GM23248 (cell line): ENCODE data around the gene DNM1. TPM values are rescaled to one million over a fixed set of nuclear protein-coding genes. Genes with fewer than 3 reads are reported as not detected.
A peak's percentile ranks its signal among the peaks of the same experiment; 100 is the strongest.
"Not testable (repeated sequence)": the region's sequence is repeated elsewhere in the genome, so short reads cannot be mapped to it uniquely, and the experiment has no call there.

Source experiments
- DNase-seq: peaks from one replicate; pipeline ENCODE4 v3.0.0-alpha.2; 2015
- H2AFZ ChIP-seq: fragments of 200-600 bp; sonication (generic); 2 replicates; pipeline ENCODE4 v1.6.1; 2016; ENCODE audit warnings: antibody characterized with exemption
- H3F3A ChIP-seq: fragments of 200-600 bp; sonication (generic); 2 replicates; pipeline ENCODE4 v1.6.1; 2016; ENCODE audit warnings: mild to moderate bottlenecking, antibody characterized with exemption, mixed run types; ENCODE audit not compliant: insufficient read depth
- H3K27ac ChIP-seq: fragments of 200-600 bp; sonication (generic); 2 replicates; pipeline ENCODE4 v1.5.1; 2016; ENCODE audit warnings: mild to moderate bottlenecking
- H3K27me3 ChIP-seq: fragments of 200-600 bp; sonication (generic); replicated peaks from 2 replicates; pipeline ENCODE4 v1.6.1; 2016; ENCODE audit warnings: mild to moderate bottlenecking; ENCODE audit not compliant: insufficient read depth
- H3K36me3 ChIP-seq: fragments of 200-600 bp; sonication (generic); 2 replicates; pipeline ENCODE4 v1.6.1; 2016; ENCODE audit warnings: low read depth, mild to moderate bottlenecking
- H3K4me1 ChIP-seq: fragments of 200-600 bp; sonication (generic); 2 replicates; pipeline ENCODE4 v1.6.1; 2016; ENCODE audit warnings: mild to moderate bottlenecking; ENCODE audit not compliant: insufficient read depth
- H3K4me2 ChIP-seq: fragments of 200-600 bp; sonication (generic); one replicate; pipeline ENCODE4 v1.6.1; 2016; ENCODE audit warnings: mild to moderate bottlenecking; ENCODE audit not compliant: unreplicated experiment
- H3K4me3 ChIP-seq: fragments of 200-600 bp; sonication (generic); 2 replicates; pipeline ENCODE4 v1.5.1; 2016; ENCODE audit warnings: mild to moderate bottlenecking
- H3K79me2 ChIP-seq: fragments of 200-600 bp; sonication (generic); 2 replicates; pipeline ENCODE4 v1.6.1; 2016; ENCODE audit warnings: mild to moderate bottlenecking; ENCODE audit not compliant: insufficient read depth
- H3K9ac ChIP-seq: fragments of 200-600 bp; sonication (generic); 2 replicates; pipeline ENCODE4 v1.6.1; 2016; ENCODE audit warnings: mild to moderate bottlenecking
- H3K9me2 ChIP-seq: fragments of 200-600 bp; sonication (generic); 2 replicates; pipeline ENCODE4 v1.6.1; 2016; ENCODE audit warnings: mixed run types, mild to moderate bottlenecking, moderate library complexity; ENCODE audit not compliant: insufficient read depth
- H3K9me3 ChIP-seq: fragments of 200-600 bp; sonication (generic); one replicate; pipeline ENCODE4 v1.6.1; 2017; ENCODE audit warnings: low read depth
- H4K20me1 ChIP-seq: fragments of 200-600 bp; sonication (generic); 2 replicates; pipeline ENCODE4 v1.6.0; 2016; ENCODE audit not compliant: insufficient read depth
- EZH2 ChIP-seq: fragments of 200-600 bp; sonication (generic); IDR thresholded peaks from 2 replicates; pipeline ENCODE4 v1.6.1; 2018; ENCODE audit warnings: antibody characterized with exemption, mild to moderate bottlenecking; ENCODE audit not compliant: insufficient read depth, poor library complexity, severe bottlenecking
- EZH2phosphoT487 ChIP-seq: fragments of 200-600 bp; sonication (generic); IDR thresholded peaks from 2 replicates; pipeline ENCODE4 v1.6.1; 2018; ENCODE audit warnings: antibody characterized with exemption, moderate library complexity, mild to moderate bottlenecking, low read depth; ENCODE audit not compliant: insufficient read depth
- WGBS, 2 experiments: methylation state at CpG; one replicate each; pipeline ENCODE4 v1.1.6; 2015 to 2017; ENCODE audit warnings: low lambda C conversion rate in 2 of 2, low coverage in 1 of 2; ENCODE audit errors: missing lambda C conversion rate in 2 of 2; 5-methylcytosine and 5-hydroxymethylcytosine counted together
- in situ Hi-C: fragments of 300-500 bp; cut with MboI; formaldehyde crosslinking; loops from 2 replicates; pipeline ENCODE4 v1.15.0; 2020
- polyA plus RNA-seq: library from polyadenylated mRNA; unstranded; fragments of >200 nt; fragmentation: Nextera tagmentation; extraction: Ambion mirVana; gene quantifications from 2 replicates; pipeline ENCODE4 v1.2.1, GENCODE V29; 2016
- total RNA-seq: library from RNA; depleted of rRNA; stranded (reverse); fragments of >200 nt; shearing (Covaris generic); gene quantifications from 2 replicates; pipeline ENCODE4 v1.2.3, GENCODE V29; 2014

DNM1 gene
- total and polyA plus RNA-seq, 2 experiments from 2014 or later, result 12.1 to 19.0 TPM

- Histone ChIP-seq H4K20me1 (no peaks in the 10 kb centered on the region), H3K4me1 (no peaks in the 10 kb centered on the region), H3K27me3 (no peaks in the 10 kb centered on the region), H3K9ac (no peak overlapping the region), H2AFZ (no peak overlapping the region), H3K79me2 (no peaks in the 10 kb centered on the region), H3F3A (no peaks in the 10 kb centered on the region), H3K4me3 (no peak overlapping the region), H3K27ac (no peak overlapping the region), H3K9me2 (no peaks in the 10 kb centered on the region), H3K4me2 (no peak overlapping the region), H3K9me3 (no peaks in the 10 kb centered on the region), H3K36me3 (no peaks in the 10 kb centered on the region; the same call in 1 of the 2 replicates)
- no peak for TF ChIP-seq EZH2phosphoT487
- TF ChIP-seq EZH2, result no peak
- in situ Hi-C loops, result no loop called here
- 90% methylated on average over 5 of the region's 5 CpGs for WGBS, 2 experiments
- no peak for DNase-seq
Observed at GRCh38 chr9:128226412-128226801, 23.2 kb downstream of the DNM1 start.

- H3K9me3 ChIP-seq, H2AFZ ChIP-seq, H3F3A ChIP-seq, H3K4me1 ChIP-seq, in situ Hi-C loops, H3K4me3 ChIP-seq, H3K27me3 ChIP-seq, H4K20me1 ChIP-seq, H3K27ac ChIP-seq, H3K9me2 ChIP-seq, H3K9ac ChIP-seq, H3K36me3 ChIP-seq, H3K4me2 ChIP-seq, DNase-seq, H3K79me2 ChIP-seq: not testable (repeated sequence)
- 42 to 53% methylated on average over 7 of the region's 7 CpGs for WGBS, 2 experiments
Observed at GRCh38 chr9:128230897-128231296, 27.7 kb downstream of the DNM1 start.

GRCh38 chr9:128231638-128232527, 28.7 kb downstream of the DNM1 start:
- no peak overlapping the region for H3K27ac ChIP-seq
- TF ChIP-seq EZH2phosphoT487, result no peak
- TF ChIP-seq EZH2, result no peak
- H3F3A ChIP-seq, result no peaks in the 10 kb centered on the region
- H3K9me3 ChIP-seq, result no peaks in the 10 kb centered on the region
- H3K4me2 ChIP-seq, result no peak overlapping the region
- H3K9ac ChIP-seq, result no peak overlapping the region
- no peaks in the 10 kb centered on the region for H3K79me2 ChIP-seq
- no peaks in the 10 kb centered on the region for H3K9me2 ChIP-seq
- H3K36me3 ChIP-seq, result no peaks in the 10 kb centered on the region
- WGBS, 2 experiments, result 42 to 45% methylated on average over 15 to 16 of the region's 16 CpGs
- no peaks in the 10 kb centered on the region for H3K4me1 ChIP-seq
- no peak overlapping the region for H2AFZ ChIP-seq
- no peak overlapping the region for H3K4me3 ChIP-seq
- in situ Hi-C loops, result no loop called here
- no peaks in the 10 kb centered on the region for H3K27me3 ChIP-seq
- DNase-seq, result peak; percentile 73
- no peaks in the 10 kb centered on the region for H4K20me1 ChIP-seq

GRCh38 chr9:128232528-128233428, 29.6 kb downstream of the DNM1 start:
- H3K9me3 ChIP-seq, result no peaks in the 10 kb centered on the region
- H3K4me2 ChIP-seq, result no peak overlapping the region
- H3K36me3 ChIP-seq, result no peaks in the 10 kb centered on the region
- in situ Hi-C loops, result no loop called here
- no peak for TF ChIP-seq EZH2phosphoT487
- TF ChIP-seq EZH2, result no peak
- WGBS, 2 experiments, result 62 to 68% methylated on average over 18 to 22 of the region's 22 CpGs
- H3K4me1 ChIP-seq, result no peaks in the 10 kb centered on the region
- no peak for DNase-seq
- no peak overlapping the region for H2AFZ ChIP-seq
- no peak overlapping the region for H3K4me3 ChIP-seq
- no peaks in the 10 kb centered on the region for H4K20me1 ChIP-seq
- no peak overlapping the region for H3K9ac ChIP-seq
- no peaks in the 10 kb centered on the region for H3K79me2 ChIP-seq
- H3K27me3 ChIP-seq, result no peaks in the 10 kb centered on the region
- no peaks in the 10 kb centered on the region for H3F3A ChIP-seq
- no peak overlapping the region for H3K27ac ChIP-seq
- H3K9me2 ChIP-seq, result no peaks in the 10 kb centered on the region
